CD4-positive, alpha-beta T cell treated with Interleukin-6 for 4 hours (primary cell): ENCODE results near the gene CTIF.

Source experiments
- DNase-seq: peaks from one replicate; pipeline ENCODE4 v3.0.0-alpha.2; 2020; ENCODE audit warnings: mixed read lengths

Gene CTIF

DNA sequence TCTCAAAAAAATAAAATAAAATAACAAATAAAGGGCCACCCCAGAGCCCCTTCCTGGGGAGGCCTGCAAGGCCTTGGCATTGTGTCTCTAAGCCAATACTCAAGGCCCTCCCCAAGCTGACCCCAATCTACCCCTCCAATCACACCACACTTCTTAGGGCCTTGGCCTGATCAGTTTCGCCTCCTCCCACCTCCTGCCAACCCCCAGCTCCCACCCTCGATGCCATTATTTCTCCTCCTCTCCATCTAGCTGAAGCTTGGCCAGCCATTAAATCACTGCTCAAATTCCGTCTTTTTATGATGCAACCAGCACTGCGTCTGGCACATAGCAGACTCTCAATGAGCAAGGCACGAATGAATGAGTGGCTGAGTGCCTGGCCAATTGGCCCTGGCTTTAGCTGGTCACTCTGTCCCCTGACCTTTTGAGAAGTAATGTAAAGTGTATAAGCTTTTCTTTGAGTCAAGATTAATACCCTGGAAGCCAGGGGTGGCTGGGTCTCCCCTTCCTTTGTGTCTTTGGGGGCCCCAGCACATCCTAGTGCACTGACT, 356.0 kb downstream of the CTIF start:
- no peak for DNase-seq

DNA sequence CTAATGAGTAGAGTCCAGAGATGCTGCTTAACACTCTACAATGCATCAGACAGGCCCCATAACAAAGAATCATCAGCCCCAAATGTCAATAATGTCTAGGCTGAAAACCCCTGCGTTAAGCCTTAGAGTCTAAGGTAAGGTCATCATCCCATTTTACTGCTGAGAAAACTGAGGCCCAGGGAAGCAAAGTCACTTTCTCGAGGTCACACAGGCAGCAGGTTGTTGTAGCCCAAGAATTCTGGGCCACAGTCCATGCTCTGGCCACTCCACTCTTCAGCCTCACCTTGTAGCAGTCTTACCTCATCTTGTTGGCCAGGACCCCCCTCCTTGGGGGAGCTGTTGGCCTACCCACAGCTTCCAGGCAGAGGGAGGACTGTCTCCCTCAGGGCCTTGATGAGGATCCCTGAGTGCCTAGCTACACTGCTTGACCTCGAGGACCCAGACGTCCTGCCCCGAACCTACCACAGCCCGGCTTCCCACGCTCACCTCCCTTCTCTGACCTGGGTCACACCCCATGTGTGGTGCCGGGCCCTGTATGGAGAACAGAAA, 357.6 kb downstream of the CTIF start:
- DNase-seq = no peak

- DNase-seq = no peak
Observed at GRCh38 chr18:48896875-48897511, 358.2 kb downstream of the CTIF start.

DNA sequence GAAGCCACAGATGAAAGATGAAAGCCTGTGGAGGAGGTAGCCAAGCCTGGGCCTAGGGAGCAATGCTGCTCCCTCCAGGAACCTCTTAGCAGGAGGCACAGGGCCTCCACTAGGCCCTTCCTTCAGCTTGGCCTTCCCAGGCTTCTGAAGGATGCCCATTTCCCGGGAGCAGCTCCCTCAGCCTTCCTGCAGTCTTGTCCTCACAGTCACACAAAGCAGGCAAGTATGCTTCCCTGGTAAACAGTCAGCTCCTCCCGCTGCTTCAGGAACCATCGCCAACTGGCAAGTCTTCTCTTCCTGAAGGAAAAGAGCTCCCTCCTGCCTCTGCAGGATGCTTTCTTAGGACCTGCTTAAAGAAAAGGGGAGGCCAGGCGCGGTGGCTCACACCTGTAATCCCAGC, 358.7 kb downstream of the CTIF start:
- no peak for DNase-seq

DNA sequence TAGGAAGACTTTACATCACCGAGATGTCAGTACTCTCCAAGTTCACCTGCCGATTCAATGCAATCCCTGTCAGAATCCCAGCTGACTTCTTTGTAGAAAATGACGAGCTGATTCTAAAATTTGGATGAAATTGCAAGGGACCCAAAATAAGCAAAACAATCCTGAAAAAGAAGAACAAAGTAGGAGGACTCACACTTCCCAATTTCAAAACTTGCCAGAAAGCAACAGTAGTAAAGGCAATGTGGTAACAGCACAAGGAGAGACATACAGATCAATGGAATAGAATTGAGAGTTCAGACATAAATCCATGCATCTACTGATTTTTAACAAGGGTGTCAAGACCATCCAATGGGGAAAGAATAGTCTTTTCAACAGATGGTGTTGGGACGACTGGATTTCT, 359.7 kb downstream of the CTIF start:
- no peak for DNase-seq

GRCh38 chr18:48899558-48900174, 360.8 kb downstream of the CTIF start:
- no peak for DNase-seq

- DNase-seq = no peak
Observed at GRCh38 chr18:48900469-48900868, 361.6 kb downstream of the CTIF start.

DNA sequence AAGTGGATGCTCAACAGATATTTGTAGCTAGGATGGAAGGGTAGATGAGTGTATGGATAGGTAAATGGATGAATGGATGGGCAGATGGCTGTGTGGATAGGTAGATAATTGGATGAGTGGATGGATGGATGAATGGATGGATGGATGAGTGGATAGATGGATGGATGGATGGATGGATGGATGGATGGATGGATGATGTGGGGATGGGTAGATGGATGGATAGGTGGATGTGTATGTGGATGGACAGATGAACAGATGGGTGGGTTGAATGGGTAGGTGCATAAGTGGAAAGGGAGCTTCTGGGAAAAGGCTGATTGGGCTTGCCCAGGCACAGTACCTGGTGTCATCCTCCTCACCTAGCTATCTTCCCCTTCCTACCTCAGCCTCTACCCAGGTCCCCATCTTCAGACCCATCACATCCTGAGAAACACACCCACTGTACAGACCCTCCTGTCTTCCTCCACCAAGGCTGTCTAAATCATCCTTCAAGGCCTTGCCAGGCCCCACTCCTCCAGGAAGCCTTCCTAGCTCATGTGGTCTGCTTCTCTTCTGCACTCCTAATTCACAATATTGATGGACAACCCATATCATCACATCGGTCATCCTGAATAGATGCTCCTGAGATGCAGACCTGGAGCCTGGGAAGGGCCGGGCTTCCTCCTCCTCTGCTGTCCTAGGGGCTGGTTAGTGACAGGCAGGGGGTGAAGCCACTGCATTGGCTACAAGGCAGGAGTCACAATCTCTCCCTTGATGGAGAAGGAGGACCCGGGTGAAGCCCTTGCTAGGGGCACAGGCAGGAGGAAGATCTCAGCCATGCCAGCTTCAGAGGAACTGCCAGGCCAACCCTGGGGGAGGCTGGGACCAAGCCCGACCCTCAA, 362.6 kb downstream of the CTIF start:
- no peak for DNase-seq

DNA sequence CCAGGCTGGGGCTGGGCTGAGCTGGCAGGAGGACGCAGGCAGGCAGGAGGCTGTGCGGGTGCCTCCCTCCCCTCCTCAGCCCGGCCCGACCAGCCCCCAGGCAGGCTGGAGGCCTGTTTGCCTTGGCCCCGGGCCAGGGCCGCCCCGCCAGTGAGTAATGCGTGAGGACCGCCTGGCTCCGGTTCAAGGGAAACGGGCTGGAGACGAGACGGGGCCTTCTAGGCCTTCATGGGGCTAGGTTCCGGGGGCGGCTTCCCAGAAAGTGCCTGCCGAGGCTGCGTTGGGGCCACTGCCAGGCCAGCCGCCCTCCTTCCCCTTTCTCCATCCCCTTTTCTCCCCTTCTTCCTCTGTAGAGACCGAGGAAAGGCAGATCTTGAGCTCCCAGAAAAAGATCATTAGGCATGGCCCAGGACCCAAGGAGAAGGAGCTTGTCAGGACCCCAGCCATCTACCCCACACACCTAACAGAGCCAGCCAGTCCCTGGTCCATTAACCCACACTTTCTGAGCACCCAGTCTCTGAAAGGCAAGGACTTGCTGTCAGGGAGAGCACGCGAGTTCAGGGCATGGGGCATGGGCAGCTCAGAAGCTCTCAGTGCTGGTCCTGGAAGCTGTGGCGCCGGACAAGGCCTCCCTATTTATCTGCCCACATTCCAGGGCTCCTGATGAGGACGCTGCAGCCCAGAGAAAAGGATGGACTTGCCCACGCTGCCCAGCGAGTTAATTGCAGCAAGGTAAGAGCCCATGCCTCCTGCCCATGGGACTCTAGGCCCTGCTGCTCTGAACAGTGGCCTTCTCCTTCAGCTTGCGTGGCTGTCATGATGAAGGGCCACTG, 363.4 kb downstream of the CTIF start:
- no peak for DNase-seq

DNA sequence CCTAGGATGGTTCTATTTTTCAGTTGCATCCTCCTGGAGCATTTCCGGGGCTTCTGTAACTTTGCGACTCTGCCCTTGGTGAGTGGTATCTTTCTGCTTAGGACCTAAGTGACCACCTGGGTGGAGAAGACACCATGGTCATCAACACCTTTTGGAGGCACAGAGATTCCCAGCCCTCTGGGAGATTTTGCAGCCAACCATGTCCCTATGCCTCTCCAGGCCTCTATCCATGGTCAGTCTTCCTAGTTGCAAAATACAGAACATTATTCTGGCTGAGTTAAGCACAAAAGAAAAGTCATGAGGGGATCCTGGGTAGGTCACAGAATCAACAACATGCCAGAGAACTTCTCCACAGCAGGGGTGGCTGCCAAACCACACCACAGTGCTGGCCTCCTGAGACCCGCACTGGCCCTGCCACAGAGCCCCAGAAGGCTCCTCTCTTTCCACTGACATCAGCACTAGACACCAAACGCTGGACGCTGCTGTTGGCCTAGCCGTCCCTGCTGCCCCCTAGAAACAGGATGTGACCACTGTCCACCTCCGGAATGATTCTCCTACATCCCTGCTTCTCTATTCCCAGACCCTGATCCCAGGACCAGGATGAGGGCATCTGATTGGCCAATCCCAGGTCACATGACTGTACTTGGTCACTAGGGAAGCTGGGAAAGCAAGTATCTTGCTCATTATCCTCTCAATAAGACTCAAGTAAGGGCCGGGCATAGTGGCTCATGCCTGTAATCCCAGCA, 364.2 kb downstream of the CTIF start:
- no peak for DNase-seq

DNA sequence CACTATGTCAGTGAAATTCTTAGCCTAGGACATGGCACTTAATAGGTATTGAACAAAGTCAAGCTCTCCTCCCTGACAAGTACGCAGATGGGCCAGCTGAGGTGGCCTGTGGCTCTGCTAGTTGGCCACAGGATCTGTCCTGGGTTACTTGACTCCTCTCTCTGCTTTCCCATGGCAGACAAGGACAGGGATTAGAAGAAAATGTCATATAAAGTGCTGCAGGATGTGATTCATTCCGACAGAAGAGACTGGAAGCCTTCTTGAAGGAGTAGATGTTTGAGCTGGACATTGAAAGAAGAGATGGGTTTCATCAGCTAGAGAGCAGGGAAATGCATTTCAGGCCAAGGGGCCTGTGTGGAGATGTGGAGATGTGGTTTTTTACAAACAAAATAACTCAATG, 365.3 kb downstream of the CTIF start:
- DNase-seq = no peak

- no peak for DNase-seq
Observed at GRCh38 chr18:48904847-48905394, 366.1 kb downstream of the CTIF start.

GRCh38 chr18:48905513-48905912, 366.7 kb downstream of the CTIF start:
- DNase-seq = no peak

DNA sequence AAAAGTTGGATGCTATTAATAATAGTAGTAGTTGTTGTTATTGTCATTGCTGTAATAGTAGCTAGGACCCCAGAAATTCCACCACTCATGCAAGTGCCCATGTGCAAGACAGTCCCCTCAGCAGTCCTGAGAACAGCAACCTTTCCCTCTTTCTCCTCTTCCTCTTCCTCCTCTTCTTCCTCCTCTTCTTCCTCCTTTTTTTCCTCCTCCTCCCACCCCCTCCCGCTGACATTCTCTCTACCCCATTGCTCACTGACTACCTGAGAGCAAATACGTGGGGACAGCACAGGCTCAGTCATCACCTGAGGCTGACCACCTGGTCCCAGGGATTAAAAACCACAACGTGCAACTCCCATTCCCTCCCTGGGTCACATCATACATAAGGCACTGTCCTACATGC, 370.1 kb downstream of the CTIF start:
- DNase-seq = no peak

DNA sequence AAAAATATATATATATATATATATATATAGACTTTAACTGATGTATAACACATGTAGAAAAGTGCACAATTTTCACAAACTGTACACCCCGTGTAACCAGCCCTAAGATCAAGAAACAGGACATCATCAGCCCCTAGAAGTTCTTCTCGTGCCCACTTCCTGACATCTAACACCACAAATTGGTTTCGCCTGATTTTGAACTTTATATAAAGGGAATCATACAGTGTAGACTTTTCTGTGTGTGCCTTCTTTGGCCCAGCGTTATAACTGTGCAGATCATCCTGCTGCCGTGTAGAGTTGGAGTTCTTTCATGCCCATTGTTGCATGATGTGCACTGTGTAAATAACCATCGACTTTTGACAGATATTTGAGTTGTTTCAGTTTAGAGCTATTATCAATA, 370.9 kb downstream of the CTIF start:
- no peak for DNase-seq

DNA sequence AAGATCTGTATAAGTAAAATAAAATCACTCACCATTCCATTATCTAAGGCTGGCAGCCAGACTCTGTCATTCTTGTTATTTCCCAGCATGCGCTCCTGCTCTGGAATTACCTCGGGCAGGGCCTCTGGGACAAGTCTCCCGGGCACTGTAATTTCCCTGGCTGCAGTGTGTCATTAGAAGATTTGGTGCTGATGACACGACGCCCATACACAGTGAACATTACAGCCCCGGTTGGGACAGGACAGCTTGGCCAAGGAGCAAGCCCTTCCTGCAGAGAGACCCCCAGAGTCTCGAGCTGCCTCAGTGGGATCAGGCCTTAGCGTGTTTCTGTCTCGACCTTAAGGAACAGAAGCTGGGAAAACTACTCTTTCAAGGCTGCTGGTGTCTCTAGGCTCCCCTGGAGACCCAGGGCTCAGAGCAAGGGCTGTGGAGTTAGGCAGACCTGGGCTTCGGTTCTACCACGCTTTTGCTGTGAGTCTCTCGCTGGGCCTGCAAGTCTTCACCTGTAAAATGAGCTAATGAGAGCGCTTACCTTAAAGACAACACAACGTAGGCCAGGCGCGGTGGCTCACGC, 372.2 kb downstream of the CTIF start:
- no peak for DNase-seq
